HG03039 (cell line): ENCODE results near the gene TAF10.

Experiments used
- ATAC-seq: cut with Tn5 transposase; IDR thresholded peaks from one replicate; pipeline ENCODE4 v1.9.1; 2021; ENCODE audit warnings: mild to moderate bottlenecking, moderate library complexity; ENCODE audit not compliant: unreplicated experiment

TAF10 gene

GRCh38 chr11:6625832-6626420, 13.9 kb upstream of the TAF10 start:
- ATAC-seq, result no peak

GRCh38 chr11:6625156-6625831, 13.3 kb upstream of the TAF10 start:
- ATAC-seq, result no peak

DNA sequence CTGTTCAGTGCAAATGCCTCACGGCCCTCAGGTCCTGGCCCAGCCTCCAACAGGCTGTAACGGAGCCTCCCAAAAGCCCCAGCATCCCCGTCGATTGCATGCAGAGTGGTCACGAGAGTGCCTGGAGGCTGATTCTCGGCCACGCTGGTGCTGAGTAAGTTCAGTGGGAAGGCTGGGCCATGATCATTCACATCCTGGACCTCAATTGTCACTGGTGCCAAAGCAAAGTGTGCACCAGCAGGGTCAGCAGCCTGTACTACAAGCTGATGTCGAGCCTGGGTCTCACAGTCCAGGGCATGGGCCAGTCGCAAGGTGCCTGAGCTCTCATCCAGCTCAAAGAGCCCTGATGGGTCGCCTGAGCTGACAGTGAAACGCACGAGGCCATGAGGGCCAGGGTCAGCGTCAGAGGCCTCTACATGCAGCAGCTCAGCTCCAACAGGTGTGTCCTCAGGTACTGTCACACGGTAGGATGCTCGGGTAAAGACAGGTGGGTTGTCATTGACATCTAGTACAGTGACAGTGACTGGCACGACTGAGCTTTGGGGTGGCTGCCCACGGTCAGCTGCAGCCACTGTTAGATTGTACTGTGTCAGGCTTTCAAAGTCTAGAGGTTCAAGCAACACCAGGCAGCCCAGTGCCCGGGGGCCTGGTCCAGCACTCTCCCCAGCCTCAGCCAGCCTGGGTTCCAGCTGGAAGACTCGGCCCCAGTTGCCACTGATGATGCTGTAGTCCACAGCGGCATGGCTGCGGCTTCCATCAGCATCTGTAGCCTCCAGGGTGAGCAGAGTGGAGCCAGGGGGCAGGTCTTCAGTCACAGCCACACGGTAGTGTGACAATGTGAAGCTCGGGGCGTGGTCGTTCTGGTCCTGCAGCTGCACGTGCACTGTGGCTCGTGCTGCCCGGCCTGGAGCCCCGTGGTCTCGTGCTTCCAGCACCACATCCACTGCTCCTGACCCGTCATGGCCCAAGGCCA, 11.7 kb upstream of the TAF10 start:
- no peak for ATAC-seq

DNA sequence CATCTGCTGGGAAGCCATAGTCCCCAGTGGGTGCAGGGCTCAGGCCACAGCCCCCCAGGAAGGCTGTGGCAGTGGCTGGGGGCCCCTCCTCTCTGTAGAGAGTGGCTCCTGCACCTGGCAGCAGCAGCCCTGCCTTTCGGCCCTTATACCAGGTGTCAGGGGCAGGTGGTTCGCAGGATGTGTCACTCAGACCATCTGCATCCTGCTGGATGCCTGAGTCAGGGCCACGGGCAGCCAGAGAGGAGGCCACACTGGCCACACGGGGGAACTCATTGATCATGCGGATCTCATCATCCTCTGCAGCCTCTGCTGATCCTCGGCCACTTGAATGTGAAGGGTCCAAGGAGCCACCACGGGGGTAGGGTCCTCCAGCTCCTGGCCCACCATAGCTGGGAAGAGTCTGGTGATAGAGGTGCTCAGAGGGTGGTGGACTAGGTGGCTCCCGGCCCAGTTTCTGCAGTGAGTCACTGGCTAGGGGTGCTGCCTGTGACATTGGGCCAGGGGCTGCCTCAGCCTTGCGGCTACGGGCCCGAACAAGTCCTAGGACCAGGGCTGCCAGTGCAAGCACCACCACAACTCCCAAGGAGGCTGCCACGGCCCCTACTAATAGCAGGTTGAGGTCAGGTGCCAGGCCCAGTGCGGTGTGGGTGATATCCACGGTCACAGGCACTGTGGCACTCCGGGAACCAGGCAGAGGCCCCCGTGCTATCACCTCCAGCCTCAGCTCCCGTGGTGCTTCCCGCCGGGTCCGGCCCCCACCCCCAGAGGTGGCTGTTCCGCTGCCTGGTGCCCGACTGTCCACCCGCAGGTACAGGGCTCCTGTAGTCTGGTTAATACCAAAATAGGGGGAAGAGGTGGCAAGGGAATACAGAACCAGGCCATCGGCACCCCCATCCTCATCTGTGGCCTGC, 10.5 kb upstream of the TAF10 start:
- ATAC-seq, result no peak

GRCh38 chr11:6621711-6622211, 9.7 kb upstream of the TAF10 start:
- no peak for ATAC-seq

DNA sequence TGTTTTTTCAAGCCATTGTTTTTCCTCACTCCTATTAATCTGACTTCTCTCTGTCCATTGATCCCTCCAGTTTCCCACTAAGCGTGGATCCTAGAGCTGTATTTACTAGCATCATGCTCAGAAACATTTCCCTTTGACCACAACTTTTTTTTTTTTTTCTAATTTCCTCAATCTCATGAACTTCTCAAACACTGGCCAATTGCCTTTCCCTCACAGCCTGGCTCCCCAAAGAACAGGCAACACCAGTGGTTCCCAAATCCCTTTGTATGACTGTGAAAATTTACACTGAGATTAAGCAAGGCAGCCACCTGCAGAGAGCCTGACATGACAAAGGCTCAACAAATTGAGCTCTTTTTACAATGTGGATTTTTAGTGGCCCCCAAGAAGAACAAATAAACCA, 8.6 kb upstream of the TAF10 start:
- ATAC-seq, result no peak

DNA sequence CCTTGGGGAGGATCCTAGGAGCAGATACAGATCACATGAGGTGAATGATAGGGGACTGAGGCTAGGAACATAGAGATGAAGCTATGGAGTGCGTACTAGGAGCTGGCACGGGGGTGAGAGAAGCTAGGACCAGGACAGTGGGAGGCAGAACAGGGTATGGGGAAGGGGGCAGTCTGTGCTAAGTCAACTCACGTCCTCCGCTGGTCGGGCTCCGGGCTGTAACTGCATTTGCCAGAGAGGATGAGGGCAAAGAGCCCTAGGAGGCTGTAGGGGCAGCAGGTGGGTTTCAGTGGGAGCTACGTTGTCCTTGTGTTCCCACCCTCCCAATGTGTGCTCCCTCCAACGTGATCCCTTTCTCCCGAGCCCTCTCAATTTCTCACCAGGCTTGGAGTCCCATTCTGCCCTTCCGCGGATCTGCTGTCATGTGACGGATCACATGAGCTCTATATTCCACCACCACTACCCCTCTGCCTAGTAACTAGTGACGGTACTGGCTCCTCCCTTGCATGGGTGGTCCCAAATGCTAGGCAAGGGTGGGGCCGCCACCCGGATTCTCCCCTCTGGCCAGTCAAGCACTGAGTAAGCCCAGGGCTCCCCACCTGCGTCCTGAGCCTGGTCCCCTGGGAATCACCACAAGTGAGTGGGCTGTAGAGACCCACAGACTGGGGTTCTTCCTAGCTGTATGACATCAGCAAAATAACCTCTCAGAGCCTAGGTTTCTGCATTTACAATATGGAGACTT, 7.2 kb upstream of the TAF10 start, which contains the start of gene TPP1:
TSS of gene TPP1 (minus strand) at position 419 of the 742 bp plus-strand sequence. CDS start at position 397, 22 bp downstream.
- peak; percentile 96 for ATAC-seq

GRCh38 chr11:6618117-6619003, 6.3 kb upstream of the TAF10 start:
- ATAC-seq, result peak; percentile 10

DNA sequence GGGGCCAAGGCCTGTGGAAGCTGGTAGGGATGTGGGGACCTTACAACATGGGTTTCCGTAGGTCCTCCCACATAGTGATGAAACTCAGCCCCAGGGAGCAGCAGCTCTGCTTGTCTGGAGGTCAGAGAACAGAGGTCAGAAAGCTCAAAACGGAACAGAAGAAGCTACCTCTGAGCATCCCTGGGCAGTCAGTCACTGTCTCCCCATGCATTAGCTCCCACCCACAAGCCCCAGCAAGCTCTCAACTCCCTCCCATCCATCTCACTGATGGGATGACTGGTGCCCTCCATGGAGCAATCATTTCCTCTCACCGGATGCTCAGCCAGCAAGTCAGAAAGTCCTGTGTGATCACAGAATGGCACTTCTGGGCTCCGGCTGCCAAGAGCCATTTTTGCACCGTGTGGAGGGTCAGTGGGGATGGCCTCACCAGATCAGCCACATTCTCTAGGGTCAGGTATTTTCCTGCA, 5.3 kb upstream of the TAF10 start:
- no peak for ATAC-seq

- ATAC-seq, result no peak
These were observed 4.7 kb upstream of the TAF10 start for GRCh38 chr11:6616596-6617250.

DNA sequence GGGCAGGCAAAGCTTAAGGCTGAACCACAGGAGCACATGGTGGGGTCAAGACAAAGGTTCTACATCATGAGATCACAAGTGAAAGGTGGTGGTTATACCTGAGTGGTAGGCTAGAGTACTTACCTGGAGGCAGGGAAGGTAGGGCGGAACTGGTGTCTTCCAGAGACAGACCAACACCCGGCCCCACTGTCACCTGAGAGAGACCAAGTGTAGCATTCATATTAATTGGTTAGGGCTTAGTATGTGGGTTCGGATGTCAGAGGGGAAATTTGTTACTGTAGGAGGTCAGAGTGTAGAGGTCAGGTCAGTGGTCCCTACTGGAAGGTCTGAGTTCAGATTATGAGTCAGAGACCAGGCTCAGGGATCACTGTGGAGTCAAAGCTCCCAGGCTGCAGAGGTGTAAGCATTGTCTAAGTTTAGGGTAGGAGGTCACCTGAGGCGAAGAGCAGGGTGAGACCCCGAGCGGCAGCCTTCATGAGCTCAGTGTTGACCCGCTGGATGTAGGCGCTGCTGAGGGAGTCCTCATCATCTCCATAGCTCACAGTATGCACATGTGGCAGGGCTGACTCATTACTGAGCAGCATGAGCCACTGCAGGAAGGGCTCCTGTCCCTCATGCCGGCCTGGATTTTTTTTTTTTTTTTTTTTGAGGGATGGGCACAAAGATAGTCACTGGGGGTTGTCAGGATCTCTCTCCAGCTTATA, 4.0 kb upstream of the TAF10 start:
- no peak for ATAC-seq

GRCh38 chr11:6615046-6615445, 3.0 kb upstream of the TAF10 start:
- ATAC-seq, result no peak

- no peak for ATAC-seq
These were observed 2.4 kb upstream of the TAF10 start for GRCh38 chr11:6614446-6614845.

- no peak for ATAC-seq
These were observed 1.5 kb upstream of the TAF10 start for GRCh38 chr11:6613496-6613895.

GRCh38 chr11:6611963-6612212, 128 bp downstream of the TAF10 start:
- peak; percentile 10 for ATAC-seq

DNA sequence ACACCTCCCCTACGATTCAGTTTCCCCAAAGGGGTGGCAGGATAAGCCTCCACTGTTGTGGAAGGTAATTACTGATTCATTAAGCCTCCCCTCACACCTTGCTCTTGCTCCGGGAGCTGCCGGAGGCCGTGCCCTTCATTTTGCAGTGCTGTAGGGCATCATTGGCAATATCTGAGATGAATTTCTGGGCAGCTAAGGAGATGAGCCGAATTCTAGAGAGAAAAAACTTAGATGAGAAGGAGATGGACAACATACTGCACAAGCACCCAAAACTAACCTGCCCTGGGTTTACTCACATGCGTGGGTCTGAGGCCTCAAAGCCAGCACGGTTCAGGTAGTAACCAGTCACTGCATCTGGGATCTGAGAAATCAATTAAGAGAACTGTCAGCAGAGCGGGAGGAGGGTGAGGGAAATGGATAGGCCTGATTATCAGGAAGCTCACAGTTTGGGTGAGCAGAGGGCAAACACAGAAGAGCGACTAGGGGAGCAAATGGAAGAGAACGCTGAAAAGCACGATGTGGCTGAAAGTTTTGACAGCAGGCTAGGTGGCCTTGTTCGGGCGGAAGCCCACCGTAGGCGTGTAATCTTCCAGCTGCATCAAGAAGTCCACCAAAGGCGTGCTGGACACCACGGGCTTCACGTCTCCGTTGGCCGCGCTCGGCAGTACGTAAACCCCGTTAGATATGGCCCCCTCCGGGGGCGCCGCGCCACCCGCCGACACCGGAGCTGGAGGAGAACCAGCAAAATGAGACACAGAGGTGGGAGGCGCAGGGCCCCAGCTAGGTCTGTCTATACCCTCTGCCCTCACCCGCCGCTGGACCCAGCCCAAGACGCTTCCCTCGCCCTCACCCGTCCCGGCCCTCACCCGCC, 689 bp downstream of the TAF10 start:
- no peak for ATAC-seq

- no peak for ATAC-seq
These were observed 1.4 kb downstream of the TAF10 start for GRCh38 chr11:6610591-6610990.
